IPS-15b (cell line): Measurements from ENCODE around the gene FMN1.
"Not testable (repeated sequence)": the region's sequence is repeated elsewhere in the genome, so short reads cannot be mapped to it uniquely, and the experiment has no call there.

Experiments
- H3K27me3 ChIP-seq: one replicate; pipeline ENCODE4 v1.6.1; 2013; ENCODE audit warnings: low read length; ENCODE audit not compliant: control insufficient read depth, insufficient read depth
- H3K36me3 ChIP-seq: one replicate; pipeline ENCODE4 v1.6.1; 2013; ENCODE audit warnings: low read length; ENCODE audit not compliant: control insufficient read depth, insufficient read depth
- H3K4me1 ChIP-seq: one replicate; pipeline ENCODE4 v1.6.1; 2013; ENCODE audit warnings: mild to moderate bottlenecking, low read length; ENCODE audit not compliant: control insufficient read depth, insufficient read depth
- H3K4me3 ChIP-seq: one replicate; pipeline ENCODE4 v1.5.1; 2013; ENCODE audit warnings: low read depth, low read length
- H3K9ac ChIP-seq: one replicate; pipeline ENCODE4 v1.6.1; 2013; ENCODE audit warnings: low read depth, mild to moderate bottlenecking, low read length
- H3K9me3 ChIP-seq: one replicate; pipeline ENCODE4 v1.6.1; 2013; ENCODE audit warnings: mild to moderate bottlenecking, low read length; ENCODE audit not compliant: control insufficient read depth, insufficient read depth

The FMN1 gene

DNA sequence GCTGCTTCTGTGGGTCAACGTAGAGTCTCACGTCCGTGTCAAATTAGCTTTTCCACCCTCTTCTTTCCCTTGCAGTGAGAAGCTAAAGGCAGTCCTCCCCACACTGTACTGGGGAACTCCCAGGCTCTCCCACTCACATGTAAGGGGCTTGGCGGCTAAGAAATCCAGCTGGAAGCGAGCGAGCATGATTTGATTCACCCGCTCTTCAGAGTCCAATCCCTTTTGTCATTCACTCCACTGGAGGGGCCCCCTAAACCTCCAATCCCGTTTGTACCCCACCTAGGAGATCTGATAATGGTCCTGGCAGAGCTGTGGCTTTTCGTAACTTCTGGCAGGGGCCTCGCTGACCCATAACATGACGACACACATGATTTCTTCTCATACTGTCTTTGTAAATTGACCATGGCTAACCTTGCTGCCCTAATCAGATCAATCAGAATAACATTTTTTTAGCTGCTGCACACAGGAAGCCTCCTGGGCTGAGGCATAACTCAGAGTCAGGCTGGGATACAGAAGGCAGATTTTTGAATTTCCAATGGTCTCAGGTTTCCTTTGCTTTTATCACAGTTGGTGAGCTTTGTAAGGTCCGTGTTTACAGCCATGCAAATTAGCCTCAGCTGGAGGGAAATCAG, 241.5 kb downstream of the FMN1 start:
- H3K4me3 ChIP-seq = no peak overlapping the region
- H3K4me1 ChIP-seq = peaks cover 11% of the 10 kb centered on the region

DNA sequence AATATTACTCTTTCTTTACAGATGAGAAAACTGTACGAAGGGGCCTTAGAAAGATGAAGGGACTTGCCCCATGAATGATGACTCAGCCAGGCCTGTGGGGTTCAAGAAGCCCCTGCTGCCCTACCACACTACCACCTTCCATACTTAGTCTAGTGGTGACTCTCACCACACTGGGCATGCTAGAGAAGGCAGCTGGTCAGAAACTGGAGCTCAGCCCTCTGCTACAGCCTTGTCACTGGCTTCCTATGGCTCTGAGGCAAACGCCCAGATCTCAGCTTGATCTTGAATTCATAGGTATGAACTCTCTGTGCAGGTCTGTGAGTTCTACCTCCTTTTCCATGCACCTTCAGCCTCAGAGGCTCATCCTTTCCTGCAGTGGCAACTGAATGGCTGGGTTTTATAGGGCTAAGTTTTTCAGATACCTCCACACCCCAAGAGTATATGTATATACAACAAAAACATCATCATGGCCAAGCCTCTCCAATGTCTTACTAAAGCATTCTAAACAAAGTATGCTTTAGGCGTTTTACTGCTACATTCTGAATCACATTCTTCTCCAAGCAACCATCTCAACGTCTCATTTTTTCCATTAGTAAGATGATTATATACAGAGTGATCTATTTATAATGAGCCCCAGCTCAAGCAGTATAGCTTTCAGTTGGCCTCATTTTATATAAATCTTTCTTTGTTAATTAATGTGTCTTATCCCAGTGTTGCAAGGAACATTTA, 242.6 kb downstream of the FMN1 start:
- peaks cover 11% of the 10 kb centered on the region for H3K4me1 ChIP-seq
- H3K9me3 ChIP-seq = no peaks in the 10 kb centered on the region
- H3K27me3 ChIP-seq = no peaks in the 10 kb centered on the region
- no peak overlapping the region for H3K9ac ChIP-seq
- no peaks in the 10 kb centered on the region for H3K36me3 ChIP-seq
- no peak overlapping the region for H3K4me3 ChIP-seq

More for the DNA sequence above, 241.5 kb downstream of the FMN1 start:
- H3K27me3 ChIP-seq = no peaks in the 10 kb centered on the region
- no peaks in the 10 kb centered on the region for H3K9me3 ChIP-seq
- H3K9ac ChIP-seq = no peak overlapping the region
- no peaks in the 10 kb centered on the region for H3K36me3 ChIP-seq

DNA sequence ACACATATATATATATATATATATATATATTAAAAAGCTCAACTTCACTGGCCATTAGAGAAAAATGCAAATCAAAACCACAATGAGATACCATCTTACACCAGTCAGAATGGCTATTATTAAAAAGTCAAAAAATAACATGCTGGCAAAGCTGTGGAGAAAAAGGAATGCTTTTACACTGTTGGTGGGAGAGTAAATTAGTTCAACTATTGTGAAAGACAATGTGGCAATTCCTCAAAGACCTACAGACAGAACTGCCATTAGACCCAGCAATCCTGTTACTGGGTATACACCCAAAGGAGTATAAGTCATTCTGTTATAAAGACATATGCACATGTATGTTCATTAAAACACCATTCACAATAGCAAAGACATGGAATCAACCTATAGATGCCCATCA, 244.5 kb downstream of the FMN1 start:
- H3K9me3 ChIP-seq, H3K36me3 ChIP-seq, H3K4me3 ChIP-seq, H3K27me3 ChIP-seq, H3K9ac ChIP-seq: not testable (repeated sequence)
- peaks cover 11% of the 10 kb centered on the region for H3K4me1 ChIP-seq

DNA sequence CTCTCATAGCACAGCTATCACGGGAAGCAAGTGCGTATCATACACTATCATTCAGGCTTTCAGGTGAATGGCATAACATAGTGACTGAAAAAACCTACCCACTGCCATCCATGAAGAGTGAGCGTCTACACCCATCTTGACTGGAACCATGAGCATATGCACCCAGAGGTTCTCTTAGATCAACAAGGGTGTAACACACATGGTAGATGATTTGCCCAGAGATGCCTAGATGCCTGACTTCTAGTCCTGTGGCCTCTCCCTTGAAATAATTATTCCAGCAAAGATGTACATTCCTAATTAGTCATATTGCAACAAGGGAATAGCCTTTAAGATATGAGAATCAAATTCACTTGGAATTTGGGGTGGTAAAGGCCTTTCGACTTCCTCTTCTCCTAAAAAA, 248.3 kb downstream of the FMN1 start:
- Histone ChIP-seq H3K4me3 (no peak overlapping the region), H3K9ac (no peak overlapping the region), H3K27me3 (no peaks in the 10 kb centered on the region), H3K36me3 (no peaks in the 10 kb centered on the region), H3K9me3 (no peaks in the 10 kb centered on the region), H3K4me1 (no peaks in the 10 kb centered on the region)

DNA sequence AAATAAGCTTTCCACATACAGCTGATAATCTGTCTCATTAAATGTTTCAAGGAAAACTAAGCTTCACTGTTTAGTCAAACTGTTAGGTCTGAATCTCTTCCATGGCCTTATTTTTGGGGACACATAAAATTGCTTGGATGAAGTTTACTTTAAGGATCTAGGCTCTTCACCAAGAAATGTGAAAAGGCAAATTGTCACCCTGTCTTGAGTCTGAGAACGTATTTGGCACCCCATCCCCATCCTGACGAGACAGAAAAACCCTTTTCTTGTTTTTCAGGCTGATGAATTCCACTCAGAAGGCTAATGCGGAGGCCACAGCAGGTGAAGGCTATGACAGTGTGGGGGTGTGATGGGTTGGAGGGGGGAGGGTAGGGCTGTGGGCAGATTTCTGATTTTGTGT, 250.1 kb downstream of the FMN1 start:
- Histone ChIP-seq H3K36me3 (no peaks in the 10 kb centered on the region), H3K9ac (no peak overlapping the region), H3K4me3 (no peak overlapping the region), H3K4me1 (no peaks in the 10 kb centered on the region), H3K27me3 (no peaks in the 10 kb centered on the region), H3K9me3 (peaks cover 3% of the 10 kb centered on the region)

DNA sequence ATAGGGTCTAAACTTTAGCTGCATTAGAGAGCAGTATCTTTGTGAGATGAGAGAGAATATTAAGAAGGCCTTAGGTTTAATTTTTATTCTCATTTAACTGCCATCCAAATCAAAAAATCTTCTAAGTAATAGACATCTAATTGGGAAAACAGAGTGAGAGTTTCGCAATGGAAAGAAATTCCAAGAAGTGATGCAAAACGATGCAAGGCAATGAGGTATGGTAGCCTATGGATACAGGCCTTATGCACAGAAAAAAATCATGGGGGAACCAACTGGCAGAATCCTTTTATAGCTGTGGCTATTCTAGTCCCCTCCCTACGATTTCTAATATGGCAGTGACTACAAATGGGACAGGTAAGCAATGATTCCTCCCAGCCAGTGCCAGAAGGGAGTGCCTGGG, 250.8 kb downstream of the FMN1 start:
- Histone ChIP-seq H3K9ac (no peak overlapping the region), H3K36me3 (no peaks in the 10 kb centered on the region), H3K4me3 (no peak overlapping the region), H3K27me3 (no peaks in the 10 kb centered on the region), H3K4me1 (no peaks in the 10 kb centered on the region), H3K9me3 (peaks cover 3% of the 10 kb centered on the region)

DNA sequence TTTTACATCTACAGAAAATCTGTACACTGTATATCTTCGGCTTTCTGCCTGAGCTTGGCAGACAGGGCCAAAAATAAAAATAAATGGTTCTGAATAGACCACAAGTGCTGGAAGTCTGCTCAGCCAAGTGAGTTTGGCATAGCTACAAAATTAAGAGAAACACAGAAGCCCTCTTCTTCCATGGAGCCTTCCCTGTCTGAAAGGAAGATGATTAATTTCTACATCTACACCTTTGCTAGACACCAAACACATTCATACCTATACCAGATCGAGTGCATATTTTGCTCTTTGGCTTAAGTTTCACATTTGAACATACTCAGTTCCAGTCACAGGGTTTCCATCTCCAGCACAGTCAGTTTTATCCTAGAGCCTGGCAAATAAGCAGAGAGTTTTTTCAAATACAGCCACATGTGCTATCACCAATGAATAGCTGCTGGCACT, 252.1 kb downstream of the FMN1 start:
- H3K4me1 ChIP-seq = no peaks in the 10 kb centered on the region
- H3K4me3 ChIP-seq = no peak overlapping the region

DNA sequence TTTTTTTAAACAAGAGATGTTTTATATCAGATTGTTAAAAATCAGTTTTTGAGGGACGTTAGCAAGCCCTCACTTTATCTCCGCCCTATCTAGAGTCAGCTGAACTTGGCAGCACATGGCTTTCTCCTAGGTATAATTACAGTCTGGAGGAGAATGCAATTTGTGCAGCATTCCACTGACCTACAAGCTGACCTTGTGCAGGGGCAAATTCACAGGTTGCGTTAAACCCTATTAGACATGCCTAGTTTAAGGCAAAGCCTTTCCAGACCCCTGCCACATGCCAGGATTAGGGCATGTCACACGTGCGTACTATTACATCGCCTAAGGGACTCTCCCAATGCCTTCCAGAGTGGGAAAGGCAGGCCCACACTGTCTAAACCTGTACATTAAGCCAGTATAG, 252.7 kb downstream of the FMN1 start:
- Histone ChIP-seq H3K36me3 (no peaks in the 10 kb centered on the region), H3K4me1 (no peaks in the 10 kb centered on the region), H3K27me3 (no peaks in the 10 kb centered on the region), H3K4me3 (no peak overlapping the region), H3K9me3 (peaks cover 3% of the 10 kb centered on the region), H3K9ac (no peak overlapping the region)

More for the DNA sequence above, 252.1 kb downstream of the FMN1 start:
- Histone ChIP-seq H3K27me3 (no peaks in the 10 kb centered on the region), H3K9ac (no peak overlapping the region), H3K36me3 (no peaks in the 10 kb centered on the region), H3K9me3 (peaks cover 3% of the 10 kb centered on the region)

DNA sequence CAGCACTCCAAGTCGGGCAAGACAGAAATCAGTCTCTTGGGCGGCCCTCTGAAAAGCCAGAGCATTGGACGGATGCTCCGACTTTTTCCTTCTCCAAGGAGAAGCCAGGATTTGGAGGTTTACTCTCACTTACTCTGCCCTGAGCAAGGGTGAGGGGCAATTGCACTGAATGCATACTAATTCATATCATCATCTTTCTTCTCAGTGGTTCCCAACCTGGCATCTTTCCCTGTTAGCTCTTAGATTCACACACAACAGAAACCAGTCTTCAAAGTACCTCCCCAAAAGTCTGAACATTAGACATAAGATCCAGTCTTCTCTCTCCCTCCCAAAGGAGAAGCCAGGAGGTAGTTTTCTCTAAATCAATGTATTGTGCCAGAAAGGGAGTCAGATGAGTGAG, 257.5 kb downstream of the FMN1 start:
- Histone ChIP-seq H3K9ac (no peak overlapping the region), H3K9me3 (peaks cover 3% of the 10 kb centered on the region), H3K4me3 (no peak overlapping the region), H3K36me3 (no peaks in the 10 kb centered on the region), H3K4me1 (no peaks in the 10 kb centered on the region), H3K27me3 (no peaks in the 10 kb centered on the region)

DNA sequence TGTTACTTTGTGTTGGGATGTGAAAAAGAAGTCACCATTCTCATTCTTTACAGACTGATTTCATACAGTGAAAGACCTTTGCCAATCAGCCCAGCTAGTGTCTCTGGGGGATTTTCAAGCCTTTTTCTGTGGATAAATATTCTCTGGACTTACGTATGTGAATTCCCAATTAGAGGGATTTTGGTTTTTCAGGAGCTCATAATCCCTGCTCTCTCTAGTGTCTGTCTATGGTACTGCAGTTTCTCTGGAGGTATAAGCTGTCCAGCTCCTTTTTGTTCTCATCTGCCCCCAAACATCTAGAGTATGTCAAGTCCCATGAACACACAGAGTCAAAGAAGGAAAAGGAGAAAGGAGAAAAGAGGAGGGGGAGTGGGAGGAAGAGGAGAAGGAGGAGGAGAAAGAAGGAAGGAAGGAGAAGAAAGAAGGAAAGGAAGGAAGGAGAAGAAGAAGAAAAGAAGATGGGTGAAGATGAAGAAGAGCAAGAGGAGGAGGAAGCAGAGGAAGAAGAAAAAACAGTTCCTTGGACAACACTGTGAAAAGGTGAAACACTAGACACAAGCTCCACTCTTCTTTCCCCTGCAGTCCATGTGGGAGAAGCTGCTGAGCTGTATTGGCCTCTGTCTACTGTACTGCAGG, 258.1 kb downstream of the FMN1 start:
- Histone ChIP-seq H3K27me3 (no peaks in the 10 kb centered on the region), H3K4me3 (no peak overlapping the region), H3K4me1 (no peaks in the 10 kb centered on the region), H3K9me3 (peaks cover 3% of the 10 kb centered on the region), H3K36me3 (no peaks in the 10 kb centered on the region), H3K9ac (no peak overlapping the region)

DNA sequence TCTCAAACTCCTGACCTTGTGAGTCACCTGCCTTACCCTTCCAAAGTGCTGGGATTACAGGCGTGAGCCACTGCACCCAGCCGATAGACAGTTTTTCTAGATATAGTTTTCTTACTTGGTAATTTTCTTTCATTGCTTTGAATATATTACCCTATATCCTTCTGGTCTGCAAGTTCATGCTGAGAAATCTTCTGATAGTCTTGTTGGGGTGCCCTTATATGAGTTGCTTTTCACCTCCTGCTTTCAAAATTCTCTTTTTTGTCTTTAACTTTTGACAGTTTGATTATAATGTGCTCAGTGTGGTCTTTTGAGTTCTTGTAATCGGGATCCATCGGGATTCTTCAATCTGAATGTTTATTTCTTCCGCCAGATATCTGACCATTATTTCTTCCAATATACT, 259.4 kb downstream of the FMN1 start:
- H3K27me3 ChIP-seq = no peaks in the 10 kb centered on the region
- H3K4me1 ChIP-seq = no peaks in the 10 kb centered on the region
- H3K36me3 ChIP-seq = no peaks in the 10 kb centered on the region
- H3K9me3 ChIP-seq = peaks cover 3% of the 10 kb centered on the region
- H3K4me3 ChIP-seq = no peak overlapping the region
- H3K9ac ChIP-seq = no peak overlapping the region

DNA sequence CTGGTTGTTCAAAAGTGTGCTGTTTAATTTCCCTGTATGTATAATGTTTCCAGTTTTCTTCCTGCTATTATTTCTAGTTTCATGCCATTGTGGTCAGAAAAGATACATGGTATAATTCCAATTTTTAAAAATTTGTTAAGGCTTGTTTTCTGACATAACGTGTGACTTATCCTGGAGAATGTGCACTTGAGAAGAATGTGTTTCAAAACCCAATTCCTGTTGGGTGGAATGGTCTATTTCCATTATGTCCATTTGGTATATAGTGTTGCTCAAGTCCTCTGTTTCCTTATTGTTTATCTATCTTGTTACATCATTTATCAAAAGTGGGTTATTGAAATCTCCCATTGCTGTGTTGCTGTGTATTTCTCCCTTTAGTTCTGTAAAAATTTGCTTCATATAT, 261.3 kb downstream of the FMN1 start:
- Histone ChIP-seq H3K4me3 (no peak overlapping the region), H3K4me1 (no peaks in the 10 kb centered on the region), H3K27me3 (no peaks in the 10 kb centered on the region), H3K9me3 (no peaks in the 10 kb centered on the region), H3K9ac (no peak overlapping the region), H3K36me3 (no peaks in the 10 kb centered on the region)
